ENCODE data around the gene ZNF117.

DNA sequence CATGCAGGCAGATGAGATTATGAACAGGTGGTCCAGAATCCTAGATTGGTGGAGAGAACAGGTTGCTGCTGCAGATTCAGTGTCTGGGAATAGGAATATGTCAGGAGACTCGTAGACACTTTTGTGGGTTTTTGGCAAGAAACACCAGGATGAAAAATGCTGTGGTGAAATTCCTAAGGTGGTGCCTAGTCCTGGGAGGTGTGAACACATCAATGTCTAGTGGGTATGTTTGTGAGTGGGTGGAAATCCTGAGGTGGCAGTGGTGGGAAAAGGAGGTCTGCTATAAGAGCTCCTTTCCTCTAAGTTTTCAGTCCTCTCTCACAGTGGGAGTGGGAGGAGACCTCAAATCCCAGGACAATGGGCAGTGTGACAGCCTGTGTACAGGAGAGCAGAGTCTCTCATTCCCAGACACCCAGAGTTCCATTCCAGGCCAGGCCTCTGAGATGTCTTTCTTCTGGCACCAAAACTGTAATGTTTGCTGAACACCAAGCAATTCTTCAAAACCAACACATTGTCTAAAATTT is 10.5 kb upstream of the ZNF117 start:
- no peak for TF ChIP-seq GATA2 (IDR thresholded peaks at IDR 0.05; ENCODE audit: low read depth, low read length)
- TF ChIP-seq GATA3 (IDR thresholded peaks at IDR 0.05; ENCODE audit: low read depth, low read length): no peak
